Measurements from ENCODE around the gene ITGB4.

ITGB4 gene

DNA sequence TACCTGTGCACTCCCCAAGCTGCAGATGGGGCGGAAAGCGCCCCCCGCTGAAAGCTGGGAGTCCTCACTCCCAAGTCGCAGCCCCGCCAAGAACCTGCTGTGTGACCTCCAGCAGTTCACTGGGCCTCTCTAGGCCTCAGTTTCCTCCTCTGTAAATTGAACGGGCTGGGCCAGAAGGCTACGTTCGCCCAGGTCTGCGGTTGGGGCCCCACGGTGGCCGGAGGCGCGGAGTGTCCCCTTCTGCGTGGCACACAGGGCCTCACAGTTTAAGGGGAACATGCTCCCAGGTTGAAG is 43.1 kb downstream of the ITGB4 start:
- ATAC-seq (replicated peaks; ENCODE audit: extremely low read depth, poor library complexity, severe bottlenecking) = no peak
- no peaks in the 10 kb centered on the region for H3K27me3 Mint-ChIP-seq
- H3K4me1 Mint-ChIP-seq = peaks cover 22% of the 10 kb centered on the region
- no peak for DNase-seq (ENCODE audit: low spot score in 2 of 2)
- no peaks in the 10 kb centered on the region for H3K9me3 Mint-ChIP-seq
- peak overlapping the region; percentile 69 for H3K4me3 Mint-ChIP-seq
- H3K36me3 Mint-ChIP-seq (ENCODE audit: insufficient read depth) = peaks cover 2% of the 10 kb centered on the region
- no peak overlapping the region for H3K27ac Mint-ChIP-seq (ENCODE audit: low read depth)

DNA sequence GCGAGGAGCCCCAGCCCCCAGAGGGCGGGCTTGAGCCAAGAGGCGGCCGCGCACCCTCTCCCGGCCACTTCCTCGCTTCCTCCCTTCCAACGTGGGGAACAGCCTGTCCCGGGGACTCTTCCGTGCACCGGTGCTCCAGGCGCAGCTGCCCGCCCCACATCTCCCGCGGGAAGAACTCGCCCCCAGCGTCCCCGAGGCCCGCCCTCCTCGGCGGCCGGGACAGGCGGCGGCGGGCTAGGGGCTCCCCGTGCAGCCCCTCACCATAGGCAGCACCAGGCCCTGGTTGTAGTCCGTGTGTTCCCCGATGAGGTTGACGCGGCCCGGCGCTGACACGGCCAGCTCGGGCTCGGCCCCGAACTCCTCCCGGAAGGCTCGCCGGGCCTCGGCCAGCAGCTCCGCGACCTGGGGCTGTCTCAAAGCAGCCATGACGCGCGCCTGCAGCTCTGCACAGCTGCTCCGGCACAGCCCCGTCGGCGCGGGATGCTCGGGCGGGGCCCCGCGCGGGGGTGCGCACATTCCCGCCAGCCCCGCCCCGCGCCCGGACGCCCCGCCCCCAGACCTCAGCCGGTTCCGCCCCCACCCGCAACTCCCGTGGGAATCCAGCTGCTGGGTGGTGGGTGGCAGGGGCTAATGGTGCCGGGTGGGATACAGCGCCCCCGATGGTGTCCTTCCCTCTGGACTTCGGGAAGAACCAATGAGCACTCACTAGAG is 43.6 kb downstream of the ITGB4 start, which contains the start of gene GALK1:
GALK1 (minus strand) TSS at position 482 of the 711 bp plus-strand sequence; CDS start at position 426, 56 bp downstream.
- peak within 1 kb of the TSS; percentile 69 for H3K4me3 Mint-ChIP-seq
- H3K9me3 Mint-ChIP-seq = no peaks in the 10 kb centered on the region
- no peak within 1 kb of the TSS for H3K27ac Mint-ChIP-seq (ENCODE audit: low read depth)
- peak in 1 of 2 donors; percentile 49 for DNase-seq (ENCODE audit: low spot score in 2 of 2)
- H3K36me3 Mint-ChIP-seq (ENCODE audit: insufficient read depth) = peaks cover 2% of the 10 kb centered on the region
- H3K4me1 Mint-ChIP-seq = peaks cover 22% of the 10 kb centered on the region
- ATAC-seq (replicated peaks; ENCODE audit: extremely low read depth, poor library complexity, severe bottlenecking) = peak; percentile 92
- no peaks in the 10 kb centered on the region for H3K27me3 Mint-ChIP-seq

DNA sequence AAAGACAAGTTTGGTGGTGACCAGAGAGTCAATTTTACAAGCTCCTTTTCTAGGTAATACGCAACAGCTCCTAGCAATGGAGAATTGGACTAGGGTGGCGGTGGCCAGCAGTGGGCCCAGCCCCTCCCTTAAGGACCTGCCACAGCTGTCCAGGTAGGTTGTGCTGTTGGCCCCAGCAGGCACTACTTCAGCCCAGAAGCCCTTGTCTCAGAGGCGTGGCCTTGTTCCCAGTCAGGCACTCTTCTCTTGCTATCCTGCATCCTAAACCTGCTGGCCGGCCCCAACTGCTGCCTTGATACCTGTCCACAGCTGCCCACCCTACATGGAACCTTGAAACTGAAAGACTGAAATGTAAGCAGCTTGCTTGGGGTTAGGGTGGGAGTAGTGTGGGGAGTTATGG is 44.7 kb downstream of the ITGB4 start:
- Mint-ChIP-seq H3K9me3 (no peaks in the 10 kb centered on the region), H3K4me3 (peak overlapping the region; percentile 69), H3K4me1 (peaks cover 22% of the 10 kb centered on the region), H3K27ac (ENCODE audit: low read depth) (no peak overlapping the region), H3K36me3 (ENCODE audit: insufficient read depth) (peaks cover 2% of the 10 kb centered on the region), H3K27me3 (no peaks in the 10 kb centered on the region)
- DNase-seq (ENCODE audit: low spot score in 2 of 2) (no peak), ATAC-seq (replicated peaks; ENCODE audit: extremely low read depth, poor library complexity, severe bottlenecking) (no peak)

DNA sequence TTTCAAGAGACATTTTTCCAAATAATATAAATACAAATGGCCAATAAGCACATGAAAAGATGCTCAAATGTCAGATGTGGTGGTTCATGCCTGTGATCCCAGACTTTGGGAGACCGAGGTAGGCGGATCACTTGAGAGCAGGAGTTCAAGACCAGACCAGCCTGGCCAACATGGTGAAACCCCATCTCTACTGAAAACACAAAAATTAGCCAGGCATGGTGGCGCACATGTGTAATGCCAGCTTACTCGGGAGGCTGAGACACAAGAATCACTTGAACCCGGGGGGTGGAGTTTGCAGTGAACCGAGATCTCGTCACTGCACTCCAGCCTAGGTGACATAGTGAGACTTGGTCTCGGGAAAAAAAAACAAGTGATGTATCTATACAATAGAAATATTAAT is 46.6 kb downstream of the ITGB4 start:
- Mint-ChIP-seq H3K27me3 (no peaks in the 10 kb centered on the region), H3K36me3 (ENCODE audit: insufficient read depth) (peaks cover 2% of the 10 kb centered on the region), H3K27ac (ENCODE audit: low read depth) (no peak overlapping the region), H3K4me1 (peaks cover 15% of the 10 kb centered on the region), H3K9me3 (no peaks in the 10 kb centered on the region), H3K4me3 (no peak overlapping the region)
- no peak for ATAC-seq (replicated peaks; ENCODE audit: extremely low read depth, poor library complexity, severe bottlenecking)
- no peak for DNase-seq (ENCODE audit: low spot score in 2 of 2)

DNA sequence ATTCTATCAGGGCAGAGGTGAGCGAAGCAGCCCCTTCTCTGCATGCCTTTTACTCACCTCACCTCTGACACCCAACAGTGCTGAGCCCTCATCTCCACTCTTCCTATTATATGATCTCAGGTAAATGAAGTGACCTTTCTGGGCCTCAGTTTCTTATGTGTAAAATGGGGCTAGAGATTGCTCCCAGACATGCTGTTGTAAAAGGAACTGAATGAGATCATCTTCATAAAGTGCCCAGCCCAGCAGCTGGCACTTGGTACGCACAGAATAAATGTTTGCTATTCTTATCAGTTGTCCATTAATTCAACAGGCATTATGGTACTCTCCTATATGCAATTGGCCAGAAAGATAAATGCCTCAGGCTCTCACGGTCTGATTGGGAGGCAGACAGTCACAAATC is 48.3 kb downstream of the ITGB4 start:
- Mint-ChIP-seq H3K27me3 (no peaks in the 10 kb centered on the region), H3K27ac (ENCODE audit: low read depth) (peak overlapping the region; percentile 16), H3K9me3 (no peaks in the 10 kb centered on the region), H3K4me1 (peaks cover 2% of the 10 kb centered on the region), H3K36me3 (ENCODE audit: insufficient read depth) (peaks cover 11% of the 10 kb centered on the region), H3K4me3 (no peak overlapping the region)
- DNase-seq (ENCODE audit: low spot score in 2 of 2) (no peak), ATAC-seq (replicated peaks; ENCODE audit: extremely low read depth, poor library complexity, severe bottlenecking) (no peak)

DNA sequence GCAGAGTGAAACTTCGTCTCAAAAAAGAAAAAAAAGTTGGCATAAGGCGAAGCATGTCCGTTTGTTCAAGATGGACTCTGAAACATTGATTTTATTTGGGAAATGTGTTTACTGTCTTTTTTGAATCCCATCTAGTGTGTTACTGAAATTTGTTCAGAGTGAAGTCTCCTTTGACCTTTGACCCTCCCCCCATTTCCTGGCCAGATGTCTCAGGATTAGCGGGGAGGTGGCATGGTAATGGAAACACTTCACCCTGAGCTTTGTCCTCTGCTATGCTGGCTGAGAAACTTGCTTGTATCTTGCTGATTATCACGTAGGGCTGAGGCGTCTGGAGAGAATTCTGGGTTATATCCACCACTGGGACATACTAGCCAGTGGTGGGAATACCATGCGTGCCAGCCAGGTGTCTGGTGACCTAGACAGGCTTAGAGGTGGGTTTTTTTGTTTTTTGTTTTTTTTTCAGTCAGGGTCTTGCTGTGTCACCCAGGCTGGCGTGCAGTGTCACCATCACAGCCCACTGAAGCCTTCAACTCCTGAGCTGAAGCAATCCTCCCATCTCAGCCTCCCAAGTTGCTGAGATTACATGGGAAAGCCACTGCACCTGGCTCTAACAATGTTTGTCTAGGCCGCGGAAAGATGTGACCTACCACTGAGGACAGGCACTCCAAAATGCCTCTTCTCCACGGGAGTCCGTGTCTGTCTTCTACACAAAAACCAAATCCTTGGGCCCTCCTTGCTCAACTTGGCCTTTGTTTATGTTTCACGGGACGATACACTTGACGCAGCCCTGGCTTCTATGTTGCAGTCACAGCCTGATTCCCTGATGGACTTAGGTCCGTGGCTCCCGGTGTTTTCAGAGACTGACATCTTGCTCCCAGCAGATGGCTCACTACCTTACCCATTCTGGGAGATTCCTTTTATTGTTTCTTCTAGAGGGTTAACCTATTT is 50.3 kb downstream of the ITGB4 start:
- H3K9me3 Mint-ChIP-seq = no peaks in the 10 kb centered on the region
- peaks cover 15% of the 10 kb centered on the region for H3K4me1 Mint-ChIP-seq
- ATAC-seq (replicated peaks; ENCODE audit: extremely low read depth, poor library complexity, severe bottlenecking) = no peak
- no peak overlapping the region for H3K27ac Mint-ChIP-seq (ENCODE audit: low read depth)
- DNase-seq (ENCODE audit: low spot score in 2 of 2) = no peak
- H3K4me3 Mint-ChIP-seq = no peak overlapping the region
- H3K27me3 Mint-ChIP-seq = no peaks in the 10 kb centered on the region
- H3K36me3 Mint-ChIP-seq (ENCODE audit: insufficient read depth) = peaks cover 28% of the 10 kb centered on the region

DNA sequence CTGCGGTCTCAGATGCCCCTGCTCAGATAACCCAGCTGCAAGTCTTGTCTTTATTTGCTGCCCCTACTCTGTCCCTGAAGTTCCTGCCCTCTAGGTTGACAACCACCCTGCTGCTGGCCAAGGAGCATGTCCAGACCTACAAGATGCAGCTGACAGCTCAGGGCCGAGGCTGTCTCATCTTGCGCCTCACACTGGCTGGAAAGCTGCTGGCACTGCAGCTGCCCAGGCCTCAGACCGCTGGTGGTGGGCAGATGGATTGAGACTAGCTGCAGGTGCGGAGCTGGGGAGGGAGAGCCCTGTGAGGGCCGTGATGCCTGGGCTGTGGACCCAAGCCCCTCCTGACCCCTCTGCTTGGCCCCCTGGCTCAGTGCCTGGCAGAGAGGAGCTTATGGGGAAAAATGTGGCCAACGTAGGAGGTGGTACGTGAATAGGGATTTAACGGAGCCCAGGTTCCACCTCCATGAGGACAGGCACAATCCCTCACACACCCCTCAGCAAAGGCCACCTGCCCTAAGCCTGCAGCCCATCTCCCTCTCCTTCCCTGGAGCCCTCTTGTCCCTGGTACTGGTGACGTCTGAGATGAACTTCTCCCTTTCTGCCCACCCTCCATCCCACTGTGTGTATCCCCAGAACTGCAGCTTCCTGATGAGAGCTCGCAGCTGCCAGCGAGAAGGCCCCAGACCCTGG is 52.0 kb downstream of the ITGB4 start:
- Mint-ChIP-seq H3K27ac (ENCODE audit: low read depth) (no peak overlapping the region), H3K4me1 (peaks cover 31% of the 10 kb centered on the region), H3K9me3 (no peaks in the 10 kb centered on the region), H3K4me3 (no peak overlapping the region), H3K27me3 (no peaks in the 10 kb centered on the region), H3K36me3 (ENCODE audit: insufficient read depth) (peaks cover 45% of the 10 kb centered on the region)
- ATAC-seq (replicated peaks; ENCODE audit: extremely low read depth, poor library complexity, severe bottlenecking) (no peak), DNase-seq (ENCODE audit: low spot score in 2 of 2) (no peak)

DNA sequence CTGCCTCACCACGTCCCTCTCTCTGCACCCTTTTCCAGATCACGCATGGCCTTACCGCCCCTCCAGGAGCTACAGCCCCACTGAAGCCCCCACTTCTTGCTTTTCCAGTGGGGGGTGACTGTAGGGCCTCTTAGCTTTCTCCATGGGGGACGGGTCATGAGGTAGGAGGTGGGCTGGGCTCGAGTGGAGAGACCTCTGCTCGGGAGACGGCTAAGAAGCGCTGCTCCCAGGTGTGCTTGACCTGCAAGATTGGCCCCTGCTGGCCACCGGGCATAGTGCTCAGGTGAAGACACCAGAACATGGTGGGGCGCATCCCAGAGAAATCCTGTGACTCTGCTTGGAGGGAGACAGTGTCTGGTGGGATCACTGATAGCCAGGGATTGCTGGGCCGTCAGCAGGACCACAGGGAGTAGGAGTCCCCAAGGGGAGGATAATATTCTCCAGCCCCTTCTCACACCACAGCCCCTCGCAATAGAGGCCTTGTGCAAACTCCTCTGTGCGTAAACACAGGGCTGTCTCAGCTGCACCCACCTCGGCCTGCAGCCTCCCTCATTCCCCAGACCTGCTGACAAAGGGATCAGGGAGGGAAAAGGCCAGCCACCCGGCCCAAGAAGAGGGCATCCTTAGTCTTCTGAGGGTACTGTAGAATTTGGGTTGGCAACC is 52.7 kb downstream of the ITGB4 start:
- Mint-ChIP-seq H3K4me3 (peak overlapping the region; percentile 9), H3K9me3 (no peaks in the 10 kb centered on the region), H3K27ac (ENCODE audit: low read depth) (no peak overlapping the region), H3K36me3 (ENCODE audit: insufficient read depth) (peaks cover 52% of the 10 kb centered on the region), H3K27me3 (no peaks in the 10 kb centered on the region), H3K4me1 (peaks cover 37% of the 10 kb centered on the region)
- no peak for ATAC-seq (replicated peaks; ENCODE audit: extremely low read depth, poor library complexity, severe bottlenecking)
- no peak for DNase-seq (ENCODE audit: low spot score in 2 of 2)

DNA sequence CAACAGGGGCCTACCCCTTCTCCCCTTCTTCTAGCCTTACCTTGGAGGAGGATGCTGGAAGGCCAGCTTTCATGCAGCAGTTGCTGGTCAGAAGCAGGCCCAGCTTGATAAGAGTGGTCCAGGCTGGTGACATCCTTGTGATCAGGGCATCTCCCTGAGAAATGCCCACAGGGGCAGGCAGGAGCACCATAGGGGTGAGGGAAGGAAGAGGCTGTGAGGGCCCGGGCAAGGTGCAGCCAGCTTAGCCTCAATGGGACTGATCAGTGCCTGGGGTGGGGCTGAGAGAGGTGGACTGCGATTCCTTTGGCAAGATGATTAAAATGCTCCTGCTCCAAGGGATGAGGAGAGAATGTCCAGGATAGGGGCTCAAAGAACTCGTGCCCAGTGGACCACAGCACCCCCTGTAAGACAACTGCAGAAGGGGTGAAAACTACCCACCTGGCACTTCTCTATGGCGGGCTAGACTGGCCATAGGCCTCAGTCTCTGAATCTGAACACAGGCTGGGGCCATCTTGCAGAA is 53.3 kb downstream of the ITGB4 start:
- peak overlapping the region; percentile 9 for H3K4me3 Mint-ChIP-seq
- ATAC-seq (replicated peaks; ENCODE audit: extremely low read depth, poor library complexity, severe bottlenecking) (no peak), DNase-seq (ENCODE audit: low spot score in 2 of 2) (no peak)
- no peak overlapping the region for H3K27ac Mint-ChIP-seq (ENCODE audit: low read depth)
- no peaks in the 10 kb centered on the region for H3K9me3 Mint-ChIP-seq
- peaks cover 58% of the 10 kb centered on the region for H3K36me3 Mint-ChIP-seq (ENCODE audit: insufficient read depth)
- H3K27me3 Mint-ChIP-seq = no peaks in the 10 kb centered on the region
- H3K4me1 Mint-ChIP-seq = peaks cover 39% of the 10 kb centered on the region

DNA sequence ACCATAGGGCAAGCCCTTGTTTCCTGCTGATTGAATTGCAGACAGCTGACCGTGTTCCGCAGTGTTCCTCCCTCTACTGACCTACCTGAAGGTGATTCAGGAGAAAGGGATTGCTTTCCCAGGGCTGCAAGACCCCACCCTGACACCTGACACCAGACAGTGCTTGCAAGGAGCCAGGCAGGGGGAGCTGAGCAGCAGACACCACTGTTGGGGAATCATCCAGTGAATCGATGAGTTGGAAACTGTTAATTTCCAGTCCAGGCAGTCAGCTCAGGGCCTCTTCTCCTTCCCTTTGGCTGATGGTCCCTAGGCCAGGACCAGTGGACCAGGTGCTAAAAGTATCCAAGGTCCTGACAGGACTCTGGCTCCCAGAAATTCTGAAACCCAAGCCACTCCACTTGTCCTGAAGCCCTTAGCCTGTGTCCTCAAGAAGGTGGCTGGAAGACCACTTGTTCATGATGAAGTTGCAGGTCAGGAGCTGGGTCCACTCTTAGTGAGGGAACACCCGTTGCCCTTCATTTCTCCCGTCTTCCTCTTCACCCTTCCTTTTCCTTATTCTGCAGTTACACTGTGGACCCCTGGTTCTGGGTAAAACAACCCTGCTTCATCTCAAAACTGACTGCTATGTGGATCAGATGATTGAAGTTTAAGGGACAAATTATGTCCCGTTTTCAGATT is 53.9 kb downstream of the ITGB4 start:
- DNase-seq (ENCODE audit: low spot score in 2 of 2) = no peak
- Mint-ChIP-seq H3K4me3 (peak overlapping the region; percentile 91), H3K4me1 (peaks cover 44% of the 10 kb centered on the region), H3K9me3 (no peaks in the 10 kb centered on the region), H3K36me3 (ENCODE audit: insufficient read depth) (peaks cover 61% of the 10 kb centered on the region), H3K27ac (ENCODE audit: low read depth) (peak overlapping the region; percentile 97), H3K27me3 (no peaks in the 10 kb centered on the region)
- no peak for ATAC-seq (replicated peaks; ENCODE audit: extremely low read depth, poor library complexity, severe bottlenecking)

DNA sequence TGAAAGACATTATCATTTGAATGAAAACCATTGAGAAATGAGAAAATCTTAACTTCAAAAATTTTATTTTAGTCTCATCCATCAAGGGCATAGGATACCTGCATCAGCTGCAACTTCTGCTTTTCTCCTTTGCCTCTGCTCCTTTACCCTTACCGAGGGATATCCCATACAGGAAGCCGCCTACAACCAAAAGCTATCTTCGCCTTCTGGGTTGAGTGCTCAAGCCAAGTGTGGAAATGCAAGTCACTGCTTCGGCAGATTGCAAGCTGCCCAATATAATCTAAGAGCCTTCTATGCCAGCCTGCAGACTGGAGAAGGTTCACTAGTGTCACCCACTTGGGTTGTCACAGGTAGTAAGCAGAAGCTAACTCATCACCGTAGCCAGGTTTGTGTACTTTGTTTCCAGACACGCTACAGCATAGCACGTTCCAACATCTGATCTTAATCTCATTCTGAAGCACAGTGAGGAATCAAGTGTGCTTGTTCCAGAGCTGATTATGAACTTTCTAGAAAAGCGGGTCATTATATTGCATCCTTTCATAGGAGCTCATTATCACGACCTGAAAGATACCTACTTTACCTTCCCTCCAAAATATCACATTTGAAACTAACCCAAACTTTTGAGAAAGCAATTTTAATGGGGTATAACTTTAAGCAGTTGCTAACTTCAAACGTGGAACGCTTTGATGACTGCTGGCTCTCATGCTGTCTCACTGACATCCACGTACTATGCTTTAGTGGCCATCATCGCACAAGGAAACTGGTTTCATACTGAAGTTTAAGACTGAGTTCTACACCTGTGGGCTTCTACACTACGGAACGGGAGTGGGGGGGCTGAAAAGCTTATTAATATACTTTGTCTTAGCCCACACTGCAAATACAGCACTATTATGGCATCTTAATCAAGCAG is 55.4 kb downstream of the ITGB4 start:
- Mint-ChIP-seq H3K27ac (ENCODE audit: low read depth) (peak overlapping the region; percentile 97), H3K9me3 (no peaks in the 10 kb centered on the region), H3K36me3 (ENCODE audit: insufficient read depth) (peaks cover 61% of the 10 kb centered on the region), H3K4me1 (peaks cover 44% of the 10 kb centered on the region), H3K27me3 (no peaks in the 10 kb centered on the region), H3K4me3 (peak overlapping the region; percentile 91)
- peak; percentile 1 for ATAC-seq (replicated peaks; ENCODE audit: extremely low read depth, poor library complexity, severe bottlenecking)
- DNase-seq (ENCODE audit: low spot score in 2 of 2) = peak in 1 of 2 donors; percentile 29
